ENCODE results near the gene TRIM23.
A peak's percentile ranks its signal among the peaks of the same experiment; 100 is the strongest.

TRIM23 gene

GRCh38 chr5:65577141-65577540 lies 47.0 kb downstream of the TRIM23 start:
- in situ Hi-C loops (cut with MboI; ENCODE audit: low pct_unique_long_range_greater_than_20kb, low sequenced_read_pairs) = no loop called here
- DNase-seq = no peak

GRCh38 chr5:65570598-65571226 lies 53.4 kb downstream of the TRIM23 start:
- no peak for DNase-seq
- in situ Hi-C loops (cut with MboI; ENCODE audit: low pct_unique_long_range_greater_than_20kb, low sequenced_read_pairs) = no loop called here

- no peak for DNase-seq
- in situ Hi-C loops (cut with MboI; ENCODE audit: low pct_unique_long_range_greater_than_20kb, low sequenced_read_pairs) = no loop called here
Measured at GRCh38 chr5:65566505-65566904, 57.6 kb downstream of the TRIM23 start.

GRCh38 chr5:65563777-65564176 lies 60.4 kb downstream of the TRIM23 start:
- DNase-seq = no peak
- in situ Hi-C loops (cut with MboI; ENCODE audit: low pct_unique_long_range_greater_than_20kb, low sequenced_read_pairs) = no loop called here

GRCh38 chr5:65562731-65563701 lies 61.1 kb downstream of the TRIM23 start, which contains the start of the genes CENPK and PPWD1:
Gene CENPK, minus strand, starts transcription at chr5:65563168. Its CDS starts 8,261 bp downstream, at chr5:65554907.
Gene PPWD1, plus strand, starts transcription at chr5:65563296. Its CDS starts 15 bp downstream, at chr5:65563311.
- DNase-seq = peak; percentile 98
- in situ Hi-C loops (cut with MboI; ENCODE audit: low pct_unique_long_range_greater_than_20kb, low sequenced_read_pairs) = no loop called here

GRCh38 chr5:65556718-65557117 lies 67.4 kb downstream of the TRIM23 start:
- no peak for DNase-seq
- in situ Hi-C loops (cut with MboI; ENCODE audit: low pct_unique_long_range_greater_than_20kb, low sequenced_read_pairs) = no loop called here

GRCh38 chr5:65556181-65556580 lies 68.0 kb downstream of the TRIM23 start:
- in situ Hi-C loops (cut with MboI; ENCODE audit: low pct_unique_long_range_greater_than_20kb, low sequenced_read_pairs) = no loop called here
- DNase-seq = no peak

- DNase-seq = no peak
- in situ Hi-C loops (cut with MboI; ENCODE audit: low pct_unique_long_range_greater_than_20kb, low sequenced_read_pairs) = no loop called here
Measured at GRCh38 chr5:65555287-65555686, 68.8 kb downstream of the TRIM23 start.

DNA sequence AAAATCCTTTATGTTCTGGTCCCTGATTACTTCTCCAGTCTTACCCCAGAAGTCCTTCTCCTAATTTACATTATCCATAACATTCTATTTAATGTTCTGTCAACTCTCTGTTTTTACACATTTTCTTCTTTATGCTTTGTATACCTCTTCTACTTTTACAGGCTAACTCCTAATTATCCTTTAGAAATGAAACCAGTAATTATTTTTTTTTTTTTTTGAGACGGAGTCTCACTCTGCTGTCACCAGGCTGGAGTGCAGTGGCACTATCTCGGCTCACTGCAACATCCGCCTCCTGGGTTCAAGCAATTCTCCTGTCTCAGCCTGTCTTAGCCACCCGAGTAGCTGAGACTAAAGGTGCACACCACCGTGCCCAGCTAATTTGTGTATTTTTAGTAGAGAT lies 70.2 kb downstream of the TRIM23 start:
- DNase-seq = no peak
- in situ Hi-C loops (cut with MboI; ENCODE audit: low pct_unique_long_range_greater_than_20kb, low sequenced_read_pairs) = no loop called here

GRCh38 chr5:65548281-65548680 lies 75.9 kb downstream of the TRIM23 start:
- in situ Hi-C loops (cut with MboI; ENCODE audit: low pct_unique_long_range_greater_than_20kb, low sequenced_read_pairs) = no loop called here
- DNase-seq = no peak

- in situ Hi-C loops (cut with MboI; ENCODE audit: low pct_unique_long_range_greater_than_20kb, low sequenced_read_pairs) = no loop called here
- no peak for DNase-seq
Measured at GRCh38 chr5:65546141-65546540, 78.0 kb downstream of the TRIM23 start.

- in situ Hi-C loops (cut with MboI; ENCODE audit: low pct_unique_long_range_greater_than_20kb, low sequenced_read_pairs) = no loop called here
- DNase-seq = no peak
Measured at GRCh38 chr5:65544473-65544872, 79.7 kb downstream of the TRIM23 start.

DNA sequence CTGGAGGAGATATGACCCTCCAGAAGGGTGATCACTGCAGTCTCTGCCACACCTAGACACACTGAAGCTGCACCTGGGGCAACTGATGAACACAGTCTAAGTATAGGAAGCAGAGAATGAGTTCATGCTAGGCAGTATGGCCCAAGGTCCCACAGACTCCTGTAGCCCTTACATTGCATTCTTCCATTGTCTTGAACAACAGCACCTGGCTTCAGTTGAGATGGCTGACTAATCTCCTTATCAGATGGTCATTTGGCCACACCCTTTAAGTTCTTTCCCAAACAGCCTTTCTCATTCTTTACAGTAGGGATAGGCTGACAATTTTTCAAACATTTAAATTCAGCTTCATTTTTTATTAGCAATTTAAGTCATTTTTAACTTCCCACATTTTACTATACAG lies 84.3 kb downstream of the TRIM23 start:
- DNase-seq = no peak
- in situ Hi-C loops (cut with MboI; ENCODE audit: low pct_unique_long_range_greater_than_20kb, low sequenced_read_pairs) = no loop called here

Measured in KBM-7 (cell line).